Measurements from ENCODE around the gene TIMM17B.

DNA sequence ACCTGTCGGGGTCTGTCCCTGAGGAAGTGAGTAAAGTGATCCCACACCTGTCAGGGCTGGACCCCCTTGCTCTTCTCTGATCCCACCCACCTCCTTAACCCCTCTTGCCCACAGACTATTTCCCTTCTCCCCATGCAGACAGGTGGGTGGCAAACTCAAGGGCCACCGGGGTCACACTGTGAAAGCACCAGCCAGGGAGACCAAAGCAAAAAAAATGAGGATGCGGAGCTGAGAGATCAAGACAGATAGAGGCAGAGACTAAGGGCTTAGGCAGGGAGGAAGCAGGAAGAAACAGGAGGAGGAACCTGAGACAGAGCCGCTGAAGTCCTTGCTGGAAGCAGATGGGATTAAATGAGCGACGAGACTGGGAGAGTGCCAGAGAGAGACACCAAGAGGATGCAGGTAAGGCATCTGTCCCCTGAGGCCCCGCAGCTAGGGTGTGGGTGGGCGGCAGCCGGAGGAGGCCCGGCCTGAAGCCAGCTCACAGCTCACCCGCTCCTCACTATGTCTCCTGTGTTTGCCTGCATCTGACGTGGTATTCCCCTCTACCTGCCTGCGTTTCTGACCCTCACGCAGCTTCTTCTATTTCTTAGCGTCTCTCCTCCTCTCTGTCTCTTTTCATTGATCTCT, 7.2 kb downstream of the TIMM17B start:
- TF ChIP-seq, protein P1, sequence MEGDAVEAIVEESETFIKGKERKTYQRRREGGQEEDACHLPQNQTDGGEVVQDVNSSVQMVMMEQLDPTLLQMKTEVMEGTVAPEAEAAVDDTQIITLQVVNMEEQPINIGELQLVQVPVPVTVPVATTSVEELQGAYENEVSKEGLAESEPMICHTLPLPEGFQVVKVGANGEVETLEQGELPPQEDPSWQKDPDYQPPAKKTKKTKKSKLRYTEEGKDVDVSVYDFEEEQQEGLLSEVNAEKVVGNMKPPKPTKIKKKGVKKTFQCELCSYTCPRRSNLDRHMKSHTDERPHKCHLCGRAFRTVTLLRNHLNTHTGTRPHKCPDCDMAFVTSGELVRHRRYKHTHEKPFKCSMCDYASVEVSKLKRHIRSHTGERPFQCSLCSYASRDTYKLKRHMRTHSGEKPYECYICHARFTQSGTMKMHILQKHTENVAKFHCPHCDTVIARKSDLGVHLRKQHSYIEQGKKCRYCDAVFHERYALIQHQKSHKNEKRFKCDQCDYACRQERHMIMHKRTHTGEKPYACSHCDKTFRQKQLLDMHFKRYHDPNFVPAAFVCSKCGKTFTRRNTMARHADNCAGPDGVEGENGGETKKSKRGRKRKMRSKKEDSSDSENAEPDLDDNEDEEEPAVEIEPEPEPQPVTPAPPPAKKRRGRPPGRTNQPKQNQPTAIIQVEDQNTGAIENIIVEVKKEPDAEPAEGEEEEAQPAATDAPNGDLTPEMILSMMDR (IDR thresholded peaks at IDR 0.05; ENCODE audit: insufficient read depth, low read depth, low read length): no peak
- no peak for TF ChIP-seq EZH2 (IDR thresholded peaks at IDR 0.05; ENCODE audit: insufficient read depth, low read length)
